Measurements from ENCODE around the gene XRCC5. TPM values are rescaled to one million over a fixed set of nuclear protein-coding genes. Genes with fewer than 3 reads are reported as not detected.

The XRCC5 gene
- polyA plus RNA-seq, 3 donors = 304 to 384 (median 335) TPM

GRCh38 chr2:216107320-216107719 lies 1.8 kb upstream of the XRCC5 start:
- no peak for DNase-seq (ENCODE audit: extremely low read depth in 1 of 11, low read depth in 9 of 11, low spot score in 4 of 11)

GRCh38 chr2:216107760-216108159 lies 1.4 kb upstream of the XRCC5 start:
- DNase-seq (ENCODE audit: extremely low read depth in 1 of 11, low read depth in 9 of 11, low spot score in 4 of 11) = no peak

GRCh38 chr2:216108310-216108966 lies 710 bp upstream of the XRCC5 start:
- DNase-seq (ENCODE audit: extremely low read depth in 1 of 11, low read depth in 9 of 11, low spot score in 4 of 11) = no peak

- DNase-seq (ENCODE audit: extremely low read depth in 1 of 11, low read depth in 9 of 11, low spot score in 4 of 11) = peak in 1 of 11 donors; percentile 36
Observed at GRCh38 chr2:216109962-216110614, 940 bp downstream of the XRCC5 start.

GRCh38 chr2:216110620-216111019 lies 1.5 kb downstream of the XRCC5 start:
- no peak for DNase-seq (ENCODE audit: extremely low read depth in 1 of 11, low read depth in 9 of 11, low spot score in 4 of 11)

- DNase-seq (ENCODE audit: extremely low read depth in 1 of 11, low read depth in 9 of 11, low spot score in 4 of 11) = no peak
Observed at GRCh38 chr2:216111122-216111521, 2.0 kb downstream of the XRCC5 start.

GRCh38 chr2:216112926-216113325 lies 3.8 kb downstream of the XRCC5 start:
- DNase-seq (ENCODE audit: extremely low read depth in 1 of 11, low read depth in 9 of 11, low spot score in 4 of 11) = no peak

- no peak for DNase-seq (ENCODE audit: extremely low read depth in 1 of 11, low read depth in 9 of 11, low spot score in 4 of 11)
Observed at GRCh38 chr2:216113572-216113971, 4.4 kb downstream of the XRCC5 start.

GRCh38 chr2:216114382-216114713 lies 5.2 kb downstream of the XRCC5 start:
- no peak for DNase-seq (ENCODE audit: extremely low read depth in 1 of 11, low read depth in 9 of 11, low spot score in 4 of 11)

- peak; percentile 99 to 100 (median 99) for DNase-seq (ENCODE audit: extremely low read depth in 1 of 11, low read depth in 9 of 11, low spot score in 4 of 11)
Observed at GRCh38 chr2:216114714-216115531, 5.8 kb downstream of the XRCC5 start.

- no peak for DNase-seq (ENCODE audit: extremely low read depth in 1 of 11, low read depth in 9 of 11, low spot score in 4 of 11)
Observed at GRCh38 chr2:216116418-216116817, 7.3 kb downstream of the XRCC5 start.

- no peak for DNase-seq (ENCODE audit: extremely low read depth in 1 of 11, low read depth in 9 of 11, low spot score in 4 of 11)
Observed at GRCh38 chr2:216117561-216118340, 8.6 kb downstream of the XRCC5 start.

GRCh38 chr2:216118474-216118873 lies 9.3 kb downstream of the XRCC5 start:
- DNase-seq (ENCODE audit: extremely low read depth in 1 of 11, low read depth in 9 of 11, low spot score in 4 of 11) = no peak

GRCh38 chr2:216119146-216119545 lies 10.0 kb downstream of the XRCC5 start:
- DNase-seq (ENCODE audit: extremely low read depth in 1 of 11, low read depth in 9 of 11, low spot score in 4 of 11) = no peak

- DNase-seq (ENCODE audit: extremely low read depth in 1 of 11, low read depth in 9 of 11, low spot score in 4 of 11) = no peak
Observed at GRCh38 chr2:216119986-216120385, 10.8 kb downstream of the XRCC5 start.

GRCh38 chr2:216121255-216121654 lies 12.1 kb downstream of the XRCC5 start:
- no peak for DNase-seq (ENCODE audit: extremely low read depth in 1 of 11, low read depth in 9 of 11, low spot score in 4 of 11)

GRCh38 chr2:216126943-216127342 lies 17.8 kb downstream of the XRCC5 start:
- DNase-seq (ENCODE audit: extremely low read depth in 1 of 11, low read depth in 9 of 11, low spot score in 4 of 11) = no peak

GRCh38 chr2:216130346-216130971 lies 21.3 kb downstream of the XRCC5 start:
- no peak for DNase-seq (ENCODE audit: extremely low read depth in 1 of 11, low read depth in 9 of 11, low spot score in 4 of 11)
